GM18508 (cell line): ENCODE data around the gene NTMT2.
"Not testable (repeated sequence)": the region's sequence is repeated elsewhere in the genome, so short reads cannot be mapped to it uniquely, and the experiment has no call there.

Experiments used
- ATAC-seq: cut with Tn5 transposase; IDR thresholded peaks from one replicate; pipeline ENCODE4 v1.9.1; 2021; ENCODE audit warnings: moderate number of reproducible peaks; ENCODE audit not compliant: insufficient read depth, unreplicated experiment

NTMT2 gene

DNA sequence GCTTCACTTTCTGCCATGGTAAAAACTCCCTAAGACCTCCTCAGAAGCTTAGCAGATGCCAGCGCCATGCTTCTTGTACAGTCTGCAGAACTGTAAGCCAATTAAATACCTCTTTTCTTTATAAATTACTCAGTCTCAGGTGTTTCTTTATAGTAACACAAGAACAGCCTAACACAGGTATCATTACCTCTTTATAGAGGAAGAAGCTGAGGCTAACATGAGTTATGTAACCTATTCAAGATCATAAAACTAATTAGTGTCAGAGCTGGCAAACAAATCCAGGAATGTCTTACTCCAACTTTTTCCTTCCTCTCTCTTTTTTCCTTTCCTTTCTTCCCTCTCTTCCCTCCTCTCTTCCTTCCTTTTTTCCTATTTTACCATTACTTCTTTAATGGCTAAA, 9.3 kb downstream of the NTMT2 start:
- ATAC-seq: no peak

GRCh38 chr1:170156594-170156993, 10.8 kb downstream of the NTMT2 start:
- no peak for ATAC-seq

DNA sequence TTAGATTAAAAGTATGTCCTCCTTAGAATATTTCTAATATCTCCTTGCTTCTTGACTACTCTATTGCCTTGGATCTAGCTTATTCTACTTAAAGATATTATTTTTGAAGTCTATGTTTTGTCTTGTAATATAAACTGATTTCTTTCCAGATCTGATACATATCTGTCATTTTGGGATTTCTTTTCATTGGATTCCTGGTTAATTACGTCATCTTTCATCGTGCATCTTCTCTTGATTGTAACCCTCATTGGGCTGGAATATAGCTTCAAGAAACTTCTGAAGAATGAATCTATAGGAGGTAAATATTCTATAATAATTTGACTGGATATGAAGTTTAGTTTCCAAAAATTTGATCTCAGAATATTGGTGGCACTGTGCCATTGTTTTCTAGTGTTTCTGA, 12.1 kb downstream of the NTMT2 start:
- no peak for ATAC-seq

- ATAC-seq: no peak
Observed at GRCh38 chr1:170162459-170163246, 16.9 kb downstream of the NTMT2 start.

- ATAC-seq: no peak
Observed at GRCh38 chr1:170164103-170164763, 18.5 kb downstream of the NTMT2 start.

GRCh38 chr1:170166518-170167180, 20.9 kb downstream of the NTMT2 start:
- ATAC-seq: no peak

DNA sequence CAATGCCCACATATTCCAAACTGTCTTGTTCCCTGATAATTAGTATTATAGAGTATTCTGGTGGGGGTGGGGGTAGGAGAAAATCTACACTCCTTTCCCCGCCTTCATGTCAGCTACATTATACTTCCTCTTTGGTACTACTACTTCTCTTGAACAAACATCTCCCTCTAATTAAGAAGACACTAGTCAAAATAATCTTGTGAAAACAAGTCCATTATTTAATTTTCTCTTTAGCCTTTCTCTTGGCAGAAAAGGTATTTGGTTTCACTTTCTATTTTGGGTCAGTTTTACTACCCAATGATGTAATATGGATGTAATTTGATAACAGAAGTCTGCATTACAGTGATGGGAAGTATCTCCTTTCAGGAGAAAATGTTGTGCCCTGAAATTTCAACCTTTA, 22.5 kb downstream of the NTMT2 start:
- ATAC-seq: no peak

GRCh38 chr1:170170513-170170912, 24.8 kb downstream of the NTMT2 start:
- not testable (repeated sequence) for ATAC-seq

GRCh38 chr1:170174395-170174794, 28.6 kb downstream of the NTMT2 start:
- no peak for ATAC-seq

GRCh38 chr1:170175041-170175440, 29.3 kb downstream of the NTMT2 start:
- no peak for ATAC-seq

DNA sequence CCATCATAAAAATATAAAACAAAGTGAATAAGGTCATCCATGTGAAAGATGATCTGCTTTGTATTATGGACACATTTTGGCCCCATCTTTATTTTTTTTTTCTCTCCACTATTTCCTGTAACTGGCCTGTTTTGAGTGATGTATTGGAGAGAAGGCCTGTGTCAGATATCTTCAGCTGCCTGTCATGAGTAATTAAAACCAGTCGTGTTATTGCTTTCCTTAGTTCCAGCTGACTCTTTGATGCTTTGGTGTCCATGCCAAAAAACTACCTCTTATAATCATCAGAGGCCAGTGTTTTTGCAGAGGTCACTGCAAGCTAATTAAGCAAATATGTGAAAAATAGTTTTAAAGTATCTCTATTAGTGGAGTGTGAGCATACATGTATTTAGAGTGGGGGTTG, 29.7 kb downstream of the NTMT2 start:
- ATAC-seq: no peak

- ATAC-seq: no peak
Observed at GRCh38 chr1:170176772-170177171, 31.0 kb downstream of the NTMT2 start.

DNA sequence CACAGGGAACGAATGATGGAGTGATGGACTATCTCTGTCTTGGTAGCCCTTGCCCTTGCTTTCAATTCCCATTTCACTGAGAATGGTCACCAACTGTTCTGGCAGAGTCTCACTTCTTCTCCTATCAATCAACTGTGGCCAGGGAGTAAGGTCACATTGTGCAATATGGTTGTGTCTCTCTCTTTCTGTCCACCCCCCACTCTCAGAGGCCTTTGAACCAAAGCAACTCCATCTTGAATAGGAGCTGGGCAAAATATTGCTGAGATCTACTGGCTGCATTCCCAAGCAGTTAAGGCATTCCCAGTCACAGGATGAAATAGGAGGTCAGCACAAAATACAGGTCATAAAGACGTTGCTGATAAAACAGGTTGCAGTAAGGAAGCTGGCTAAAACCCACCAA, 36.7 kb downstream of the NTMT2 start:
- no peak for ATAC-seq

GRCh38 chr1:170192546-170192945, 46.8 kb downstream of the NTMT2 start:
- ATAC-seq: no peak

DNA sequence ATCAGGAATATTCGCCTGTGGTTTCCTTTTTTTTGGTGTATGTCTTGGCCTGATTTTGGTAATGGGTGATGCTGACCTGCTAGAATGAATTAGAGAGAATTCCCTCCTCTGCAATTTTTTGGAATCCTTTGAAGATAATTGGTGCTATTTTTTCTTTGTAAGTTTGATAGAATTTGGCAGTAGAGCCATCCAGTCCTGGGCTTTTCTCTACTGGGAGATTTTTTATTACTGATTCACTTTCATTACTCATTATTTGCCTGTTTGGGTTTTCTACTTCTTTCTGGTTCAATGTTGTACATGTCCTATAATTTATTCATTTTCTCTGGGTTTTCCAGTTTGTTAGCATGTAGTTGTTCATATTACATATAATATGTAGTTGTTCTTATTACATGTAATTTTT, 48.7 kb downstream of the NTMT2 start:
- no peak for ATAC-seq

GRCh38 chr1:170196490-170197236, 50.9 kb downstream of the NTMT2 start:
- no peak for ATAC-seq

- ATAC-seq: no peak
Observed at GRCh38 chr1:170198090-170198489, 52.3 kb downstream of the NTMT2 start.

DNA sequence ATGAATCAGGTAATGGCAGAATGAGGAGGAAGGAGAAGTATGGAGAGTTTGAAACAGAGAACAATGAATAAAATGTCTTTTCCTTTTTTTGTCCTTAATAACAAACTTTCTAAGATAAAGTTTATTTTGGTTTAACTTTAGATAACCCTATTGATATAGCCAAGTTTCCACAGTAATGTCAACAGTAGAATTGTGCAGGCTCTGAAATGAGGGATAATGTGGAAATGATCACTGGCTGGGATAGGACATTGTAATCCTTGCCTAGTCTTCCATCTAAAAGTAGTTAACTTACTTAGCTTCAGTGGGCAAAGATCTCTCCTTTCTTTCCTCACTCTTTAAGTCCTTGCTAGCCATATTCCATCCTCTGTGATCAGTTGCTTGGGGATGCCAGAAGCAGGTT, 52.8 kb downstream of the NTMT2 start:
- ATAC-seq: no peak

- no peak for ATAC-seq
Observed at GRCh38 chr1:170200161-170200560, 54.4 kb downstream of the NTMT2 start.

GRCh38 chr1:170200621-170201397, 55.0 kb downstream of the NTMT2 start:
- ATAC-seq: no peak
